Liver (tissue), 9 donors: ENCODE measurements around the gene POU3F3. TPM values are rescaled to one million over a fixed set of nuclear protein-coding genes. Genes with fewer than 3 reads are reported as not detected.

Experiments
- DNase-seq: peaks from one replicate; pipeline ENCODE4 v3.0.0-alpha.2; 2017; ENCODE audit warnings: low spot score
- H3K27ac ChIP-seq, 2 donors: one replicate each; pipeline ENCODE4 v1.7.0; 2013; ENCODE audit warnings: inconsistent platforms in 2 of 2, low read length in 2 of 2, control low read depth in 1 of 2, low read depth in 1 of 2, mild to moderate bottlenecking in 1 of 2
- H3K27me3 ChIP-seq, 4 donors: one replicate each; pipeline versions ENCODE4 v1.6.1 to v1.7.0; 2013; ENCODE audit warnings: low read length in 3 of 4, inconsistent platforms in 1 of 4, mild to moderate bottlenecking in 1 of 4, moderate library complexity in 1 of 4; ENCODE audit not compliant: control insufficient read depth in 4 of 4, insufficient read depth in 4 of 4
- H3K36me3 ChIP-seq, 4 donors: one replicate each; pipeline versions ENCODE4 v1.6.1 to v1.7.0; 2013; ENCODE audit warnings: low read length in 3 of 4, mild to moderate bottlenecking in 3 of 4, low read depth in 1 of 4, moderate library complexity in 1 of 4; ENCODE audit not compliant: control insufficient read depth in 4 of 4, insufficient read depth in 3 of 4
- H3K4me1 ChIP-seq, 4 donors: one replicate each; pipeline versions ENCODE4 v1.6.1 to v1.7.0; 2013; ENCODE audit warnings: low read length in 3 of 4, mild to moderate bottlenecking in 3 of 4, moderate library complexity in 1 of 4; ENCODE audit not compliant: control insufficient read depth in 4 of 4, insufficient read depth in 4 of 4
- H3K4me3 ChIP-seq, 3 donors: one replicate each; pipeline versions ENCODE4 v1.6.1 to v1.7.0; 2013; ENCODE audit warnings: low read length in 3 of 3, control low read depth in 1 of 3, low read depth in 1 of 3, mild to moderate bottlenecking in 1 of 3
- H3K9ac ChIP-seq, 2 donors: one replicate each; pipeline ENCODE4 v1.7.0; 2013; ENCODE audit warnings: low read length in 2 of 2, mild to moderate bottlenecking in 2 of 2, moderate library complexity in 2 of 2, control low read depth in 1 of 2, low read depth in 1 of 2
- H3K9me3 ChIP-seq, 4 donors: one replicate each; pipeline versions ENCODE4 v1.6.1 to v1.7.0; 2013; ENCODE audit warnings: low read length in 3 of 4; ENCODE audit not compliant: control insufficient read depth in 4 of 4
- ATF3 ChIP-seq: IDR thresholded peaks from 2 replicates; pipeline ENCODE4 v1.6.1; 2016; ENCODE audit warnings: antibody characterized with exemption
- CTCF ChIP-seq: fragments of 150-350 bp; IDR thresholded peaks from 2 replicates; pipeline ENCODE4 v1.5.1; 2017; ENCODE audit warnings: improper control_type of control experiment, low read depth, low read length; ENCODE audit not compliant: missing input control
- EGR1 ChIP-seq, 2 donors: IDR thresholded peaks; 2 replicates each; pipeline ENCODE4 v1.6.1; 2016 to 2018; ENCODE audit warnings: antibody characterized with exemption in 2 of 2, low read depth in 2 of 2
- FOXA1 ChIP-seq: IDR thresholded peaks from 2 replicates; pipeline ENCODE4 v1.6.1; 2016; ENCODE audit warnings: antibody characterized with exemption
- FOXA2 ChIP-seq: IDR thresholded peaks from 2 replicates; pipeline ENCODE4 v1.6.1; 2016; ENCODE audit warnings: antibody characterized with exemption
- GABPA ChIP-seq, 2 donors: IDR thresholded peaks in 1 of 2; conservative IDR thresholded peaks in 1 of 2; 2 replicates each; pipeline ENCODE4 v1.6.1; 2016; ENCODE audit warnings: antibody characterized with exemption in 2 of 2, mild to moderate bottlenecking in 1 of 2, moderate library complexity in 1 of 2
- HNF4A ChIP-seq, 2 donors: conservative IDR thresholded peaks; 2 replicates each; pipeline ENCODE4 v1.6.1; 2016; ENCODE audit warnings: antibody characterized with exemption in 2 of 2, mild to moderate bottlenecking in 2 of 2
- HNF4G ChIP-seq: IDR thresholded peaks from 2 replicates; pipeline ENCODE4 v1.6.1; 2016; ENCODE audit warnings: antibody characterized with exemption
- JUND ChIP-seq, 2 donors: IDR thresholded peaks; 2 replicates each; pipeline ENCODE4 v1.6.1; 2016; ENCODE audit warnings: antibody characterized with exemption in 2 of 2
- MAX ChIP-seq: IDR thresholded peaks from 2 replicates; pipeline ENCODE4 v1.6.1; 2016; ENCODE audit warnings: antibody characterized with exemption
- NR2F2 ChIP-seq: IDR thresholded peaks from 2 replicates; pipeline ENCODE4 v1.6.1; 2016; ENCODE audit warnings: antibody characterized with exemption
- RAD21 ChIP-seq, 2 donors: IDR thresholded peaks; 2 replicates each; pipeline ENCODE4 v1.6.1; 2016; ENCODE audit warnings: antibody characterized with exemption in 2 of 2, mild to moderate bottlenecking in 2 of 2
- REST ChIP-seq: IDR thresholded peaks from 2 replicates; pipeline ENCODE4 v1.6.1; 2016; ENCODE audit warnings: antibody characterized with exemption, mild to moderate bottlenecking
- RXRA ChIP-seq, 2 donors: IDR thresholded peaks; 2 replicates each; pipeline ENCODE4 v1.6.1; 2017 to 2018; ENCODE audit warnings: antibody characterized with exemption in 2 of 2, mild to moderate bottlenecking in 1 of 2
- SP1 ChIP-seq: IDR thresholded peaks from 2 replicates; pipeline ENCODE4 v1.6.1; 2018; ENCODE audit warnings: antibody characterized with exemption, mild to moderate bottlenecking
- TAF1 ChIP-seq: conservative IDR thresholded peaks from 2 replicates; pipeline ENCODE4 v1.6.1; 2016; ENCODE audit warnings: antibody characterized with exemption, mild to moderate bottlenecking
- YY1 ChIP-seq: IDR thresholded peaks from 2 replicates; pipeline ENCODE4 v1.6.1; 2016; ENCODE audit warnings: antibody characterized with exemption, mild to moderate bottlenecking
- WGBS: extraction: QIAGEN DNeasy Blood & Tissue Kit; methylation state at CpG from one replicate; pipeline ENCODE4 v1.1.7; 2013; 5-methylcytosine and 5-hydroxymethylcytosine counted together
- polyA plus RNA-seq, 2 donors: library from polyadenylated mRNA; stranded (reverse) in 1 of 2; unstranded in 1 of 2; fragments of 200-250 nt in 1 of 2; fragments of >200 nt in 1 of 2; fragmentation: Nextera tagmentation in 1 of 2; extraction: Ambion mirVana in 1 of 2; gene quantifications; one replicate each; pipeline versions ENCODE4 v1.2.1 to v1.2.3, GENCODE V29; 2013 to 2015
- total RNA-seq, 2 donors: library from RNA; depleted of rRNA; stranded (reverse); fragments of >200 nt; gene quantifications; one replicate each; pipeline ENCODE4 v1.2.3, GENCODE V29; 2014
- TF ChIP-seq, protein P1 (sequence below): IDR thresholded peaks from 2 replicates; pipeline ENCODE4 v1.6.1; 2016; ENCODE audit warnings: antibody characterized with exemption
- donor health status: healthy.
- donor health status: healthy.
- donor health status: healthy.
- donor health status: healthy.
- donor health status: healthy.

The POU3F3 gene
- total and polyA plus RNA-seq, 4 donors = not detected

- Histone ChIP-seq H3K4me1 (peaks cover 3 to 14% (median 9%) of the 10 kb centered on the region in 4 donors), H3K27ac (no peak overlapping the region), H3K36me3 (no peaks in the 10 kb centered on the region), H3K27me3 (peaks cover 0 to 10% (median 7%) of the 10 kb centered on the region in 4 donors), H3K4me3 (no peak overlapping the region), H3K9ac (no peak overlapping the region), H3K9me3 (no peaks in the 10 kb centered on the region)
- WGBS = 78% methylated on average over 14 of the region's 14 CpGs
- DNase-seq = no peak
- no peak for TF ChIP-seq YY1
- no peak for TF ChIP-seq TAF1
- TF ChIP-seq JUND (IDR thresholded peaks at IDR 0.05) = no peak
- TF ChIP-seq HNF4A (conservative IDR thresholded peaks at IDR 0.05) = no peak
Observed at GRCh38 chr2:104876606-104877570, 23.0 kb downstream of the POU3F3 start.

DNA sequence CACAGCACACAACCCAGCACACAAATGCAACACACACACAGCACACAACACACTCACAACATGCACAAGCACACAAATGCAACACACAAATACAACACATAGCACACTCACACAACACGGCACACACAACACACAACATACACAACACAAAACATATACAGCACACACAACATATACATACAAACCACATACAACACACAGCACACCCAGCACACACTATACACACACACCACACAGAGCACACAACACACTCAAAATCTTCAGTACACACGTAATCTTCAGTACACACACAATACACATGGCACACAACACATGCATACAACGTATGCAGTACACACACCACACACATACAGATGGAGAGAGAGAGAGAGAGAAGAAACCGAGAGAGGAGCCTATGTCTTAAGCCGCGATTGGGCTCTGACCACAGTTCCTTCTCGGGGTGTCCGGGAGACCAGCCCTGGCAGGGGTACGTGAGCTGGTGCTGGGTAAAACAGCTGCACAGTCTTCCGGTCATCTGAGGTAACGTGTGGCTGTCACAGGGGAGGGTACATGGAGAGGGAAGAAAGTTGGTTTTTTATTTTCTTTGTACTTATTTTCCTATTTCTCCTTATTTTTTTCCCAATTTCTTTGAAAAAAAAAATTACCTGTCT lies 25.1 kb downstream of the POU3F3 start:
- peaks cover 0 to 14% (median 8%) of the 10 kb centered on the region in 4 donors for H3K27me3 ChIP-seq
- no peaks in the 10 kb centered on the region for H3K9me3 ChIP-seq
- DNase-seq = no peak
- WGBS = 80% methylated on average over 11 of the region's 11 CpGs
- no peaks in the 10 kb centered on the region for H3K4me1 ChIP-seq
- no peak overlapping the region for H3K9ac ChIP-seq
- no peak for TF ChIP-seq REST
- no peak for TF ChIP-seq MAX
- no peak for TF ChIP-seq HNF4A (conservative IDR thresholded peaks at IDR 0.05)
- no peak for TF ChIP-seq TAF1
- no peak for TF ChIP-seq RXRA (IDR thresholded peaks at IDR 0.05)
- no peak for TF ChIP-seq SP1
- no peak for TF ChIP-seq FOXA2
- TF ChIP-seq JUND (IDR thresholded peaks at IDR 0.05) = no peak
- TF ChIP-seq FOXA1 = no peak
- no peak for TF ChIP-seq HNF4G
- TF ChIP-seq GABPA (IDR thresholded peaks at IDR 0.05 in 1 of 2, conservative IDR thresholded peaks at IDR 0.05 in 1 of 2) = no peak
- TF ChIP-seq NR2F2 = no peak
- no peak for TF ChIP-seq ATF3
- TF ChIP-seq EGR1 (IDR thresholded peaks at IDR 0.05; ENCODE audit: low read depth in 2 of 2) = no peak
- TF ChIP-seq, protein P1, sequence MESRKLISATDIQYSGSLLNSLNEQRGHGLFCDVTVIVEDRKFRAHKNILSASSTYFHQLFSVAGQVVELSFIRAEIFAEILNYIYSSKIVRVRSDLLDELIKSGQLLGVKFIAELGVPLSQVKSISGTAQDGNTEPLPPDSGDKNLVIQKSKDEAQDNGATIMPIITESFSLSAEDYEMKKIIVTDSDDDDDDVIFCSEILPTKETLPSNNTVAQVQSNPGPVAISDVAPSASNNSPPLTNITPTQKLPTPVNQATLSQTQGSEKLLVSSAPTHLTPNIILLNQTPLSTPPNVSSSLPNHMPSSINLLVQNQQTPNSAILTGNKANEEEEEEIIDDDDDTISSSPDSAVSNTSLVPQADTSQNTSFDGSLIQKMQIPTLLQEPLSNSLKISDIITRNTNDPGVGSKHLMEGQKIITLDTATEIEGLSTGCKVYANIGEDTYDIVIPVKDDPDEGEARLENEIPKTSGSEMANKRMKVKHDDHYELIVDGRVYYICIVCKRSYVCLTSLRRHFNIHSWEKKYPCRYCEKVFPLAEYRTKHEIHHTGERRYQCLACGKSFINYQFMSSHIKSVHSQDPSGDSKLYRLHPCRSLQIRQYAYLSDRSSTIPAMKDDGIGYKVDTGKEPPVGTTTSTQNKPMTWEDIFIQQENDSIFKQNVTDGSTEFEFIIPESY = no peak
- no peak for TF ChIP-seq RAD21 (IDR thresholded peaks at IDR 0.05)
- no peak for TF ChIP-seq CTCF
- TF ChIP-seq YY1 = no peak
- H3K27ac ChIP-seq = no peak overlapping the region
- no peaks in the 10 kb centered on the region for H3K36me3 ChIP-seq
- no peak overlapping the region for H3K4me3 ChIP-seq
